Astrocyte (in vitro differentiated cells and primary cell): ENCODE data around the gene ATN1.

Source experiments
- CTCF ChIP-seq: IDR thresholded peaks from 2 replicates; pipeline ENCODE4 v1.5.1; 2011; ENCODE audit warnings: low read depth, mild to moderate bottlenecking, inconsistent platforms, low read length, moderate library complexity; ENCODE audit not compliant: insufficient read depth
- EZH2 ChIP-seq: IDR thresholded peaks from 2 replicates; pipeline ENCODE4 v1.6.1; 2012; ENCODE audit warnings: mild to moderate bottlenecking, low read length, inconsistent platforms; ENCODE audit not compliant: insufficient read depth

- TF ChIP-seq CTCF (no peak), EZH2 (no peak)
Observed at GRCh38 chr12:6935371-6936193, 7.8 kb downstream of the ATN1 start.
